NK-92 (cell line): ENCODE data around the gene CAMK1D.
"Not testable (repeated sequence)": the region's sequence is repeated elsewhere in the genome, so short reads cannot be mapped to it uniquely, and the experiment has no call there.

Experiments
- DNase-seq: peaks from one replicate; lab custom pipeline; 2025; ENCODE audit not compliant: unreplicated experiment; lab: John Stamatoyannopoulos, UW

Gene CAMK1D

DNA sequence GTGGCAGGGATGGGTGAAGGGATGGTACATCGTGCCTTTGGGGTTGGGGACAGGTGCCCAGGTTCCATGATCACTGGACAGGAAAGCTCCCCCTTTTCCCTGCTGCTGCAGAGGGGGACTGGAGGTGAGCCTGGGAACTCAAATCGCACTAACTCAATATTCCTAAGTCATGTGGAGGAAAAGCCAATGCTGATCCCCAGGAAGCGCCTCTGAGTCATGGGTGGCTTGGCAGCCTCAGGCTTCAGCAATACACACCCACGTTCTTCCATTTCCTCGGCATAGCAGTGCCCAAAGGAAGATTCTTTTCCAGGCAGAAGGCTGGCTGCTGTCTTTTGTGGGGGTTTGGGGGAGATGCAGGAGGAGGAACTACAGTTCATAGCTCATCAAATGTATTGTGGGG lies 486.4 kb downstream of the CAMK1D start:
- DNase-seq, result no peak

DNA sequence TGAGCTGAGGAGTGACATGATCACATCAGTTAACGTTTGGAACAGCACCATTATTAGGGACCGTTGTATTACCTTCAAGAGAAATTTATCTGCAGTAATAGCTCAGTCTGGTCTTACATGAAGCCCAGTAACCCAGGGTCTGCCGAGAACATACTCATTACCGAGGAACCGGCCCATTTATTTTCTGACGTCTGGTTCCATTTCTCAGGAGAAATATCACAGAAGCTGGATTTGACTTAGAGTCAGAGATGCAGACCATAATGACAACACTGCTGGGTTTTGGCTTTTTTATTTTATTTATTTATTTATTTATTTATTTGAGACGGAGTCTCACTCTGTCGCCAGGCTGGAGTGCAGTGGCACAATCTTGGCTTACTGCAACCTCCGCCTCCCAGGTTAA lies 489.0 kb downstream of the CAMK1D start:
- DNase-seq, result no peak

DNA sequence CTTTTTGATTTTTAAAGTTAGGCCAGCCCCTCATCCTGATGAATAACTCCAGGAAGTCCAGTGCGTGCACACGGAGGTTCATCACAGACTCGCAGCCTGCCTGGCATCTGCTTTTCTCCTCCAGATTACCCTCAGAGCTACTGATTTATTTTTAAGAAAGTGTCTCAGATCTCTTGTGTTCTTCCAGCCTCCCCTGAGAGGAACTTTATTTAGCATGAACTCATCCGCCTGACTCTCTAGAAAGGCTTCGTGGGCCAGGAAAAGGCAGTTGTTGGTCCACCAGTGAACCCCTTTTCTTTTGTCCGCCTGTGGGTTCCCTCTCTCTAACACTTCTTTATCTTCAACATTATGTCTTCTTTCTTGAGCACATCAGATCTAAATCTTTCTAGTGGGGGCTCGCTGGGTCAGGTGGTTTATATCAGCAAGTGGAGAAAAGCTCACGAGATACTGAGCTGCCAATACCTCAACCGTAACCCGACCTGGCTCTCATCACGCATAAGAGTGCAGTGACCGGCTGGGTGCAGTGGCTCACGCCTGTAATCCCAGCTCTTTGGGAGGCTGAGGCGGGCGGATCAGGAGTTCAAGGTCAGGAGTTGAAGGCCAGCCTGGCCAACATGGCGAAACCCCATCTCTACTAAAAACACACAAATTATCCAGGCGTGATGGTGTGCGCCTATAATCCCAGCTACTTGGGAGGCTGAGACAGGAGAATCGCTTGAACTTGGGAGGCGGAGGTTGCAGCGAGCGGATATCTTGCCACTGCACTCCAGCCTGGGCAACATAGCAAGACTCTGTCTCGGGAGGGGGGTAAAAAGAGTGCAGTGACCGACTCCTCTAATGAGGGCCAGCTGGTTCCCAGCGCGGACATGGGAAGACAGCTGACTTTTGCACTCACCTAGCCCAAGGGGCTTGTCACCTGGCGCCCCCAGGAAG lies 489.9 kb downstream of the CAMK1D start:
- no peak for DNase-seq

DNA sequence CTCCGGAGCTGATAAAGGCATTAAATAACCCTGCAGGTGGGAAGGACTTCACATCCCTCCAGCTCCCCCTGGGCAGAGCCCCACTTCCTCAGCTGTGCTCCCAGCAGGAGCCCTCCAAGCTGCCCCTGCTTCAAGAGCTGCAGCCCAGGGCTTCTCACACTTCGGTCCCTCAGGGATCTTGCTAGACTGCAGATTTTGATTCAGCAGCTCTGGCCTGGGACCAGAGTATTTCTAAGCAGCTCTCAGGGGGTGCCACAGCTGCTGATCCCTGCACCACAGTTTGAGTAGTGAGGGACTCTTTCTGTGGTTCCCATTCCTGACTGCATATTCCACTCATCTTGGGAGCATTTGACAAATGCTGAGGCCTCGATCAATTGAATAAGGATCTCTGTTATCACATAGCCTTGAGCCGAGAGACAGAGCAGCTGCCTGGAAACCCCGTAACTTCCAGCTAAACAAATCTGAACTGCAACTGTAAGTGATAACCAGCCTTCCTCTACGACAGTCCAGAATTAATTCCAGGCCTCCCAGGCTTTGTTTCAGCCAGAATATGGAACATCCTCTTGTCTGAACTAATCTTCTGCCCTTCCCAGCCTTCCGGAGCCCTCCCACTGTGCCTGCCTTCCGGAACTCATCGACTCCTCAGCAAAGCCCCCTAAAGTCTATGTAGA lies 490.7 kb downstream of the CAMK1D start:
- DNase-seq, result no peak

DNA sequence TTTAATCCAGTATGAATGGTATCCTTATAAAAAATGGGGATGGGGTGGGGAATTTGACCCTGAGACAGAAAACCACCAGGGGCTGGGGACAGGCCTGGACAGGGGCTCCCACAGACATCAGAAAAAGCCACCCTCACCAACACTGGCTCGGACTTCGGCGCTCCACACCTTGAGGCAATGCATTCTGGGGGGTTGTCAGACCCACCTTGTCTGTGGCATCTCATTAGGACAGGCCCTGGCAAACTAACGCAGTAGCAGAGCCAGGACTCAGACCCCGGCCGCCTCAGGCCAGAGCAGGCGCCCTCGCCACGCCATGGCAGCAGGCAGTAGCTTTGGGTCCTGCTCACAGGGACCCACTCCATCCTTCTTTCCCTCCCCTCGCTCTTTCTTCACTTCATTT lies 492.1 kb downstream of the CAMK1D start:
- DNase-seq, result no peak

DNA sequence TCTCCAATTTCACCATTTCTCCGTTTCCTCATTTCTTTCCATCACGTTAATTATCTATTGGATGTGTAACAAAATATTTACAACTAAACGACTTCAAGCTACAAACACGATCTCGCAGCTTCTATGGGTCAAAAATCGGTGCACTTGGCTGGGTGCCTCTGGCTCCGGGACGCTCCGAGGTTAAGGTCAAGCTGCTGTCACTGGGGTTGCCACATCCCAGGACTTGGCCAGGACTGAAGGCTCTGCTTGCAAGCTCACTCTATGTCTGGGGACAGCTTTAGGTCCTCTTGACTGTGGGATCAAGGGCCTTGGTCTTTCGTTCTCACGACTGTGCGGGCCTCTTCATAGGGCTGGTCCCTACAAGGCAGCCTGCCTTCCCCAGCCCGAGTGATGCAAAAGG lies 492.5 kb downstream of the CAMK1D start:
- DNase-seq, result no peak

DNA sequence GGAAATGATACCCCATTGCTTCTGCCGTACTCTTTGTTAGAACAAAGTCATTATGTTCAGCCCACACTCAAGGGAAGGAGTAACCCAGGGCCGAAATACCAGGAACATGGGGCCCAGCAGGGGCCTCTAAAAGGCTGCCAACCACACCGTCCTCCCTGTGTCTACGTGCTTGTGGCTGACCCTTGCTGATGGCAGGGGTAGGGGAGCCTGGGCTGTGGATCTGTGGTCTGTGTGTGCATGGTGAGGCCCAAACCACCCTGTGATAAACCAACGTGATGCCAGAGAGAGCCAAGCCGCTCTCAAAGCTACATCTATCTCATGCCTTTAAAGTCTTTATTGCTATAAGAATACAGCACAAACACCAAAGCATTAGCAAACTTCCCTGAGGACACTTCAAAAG lies 493.0 kb downstream of the CAMK1D start:
- no peak for DNase-seq

DNA sequence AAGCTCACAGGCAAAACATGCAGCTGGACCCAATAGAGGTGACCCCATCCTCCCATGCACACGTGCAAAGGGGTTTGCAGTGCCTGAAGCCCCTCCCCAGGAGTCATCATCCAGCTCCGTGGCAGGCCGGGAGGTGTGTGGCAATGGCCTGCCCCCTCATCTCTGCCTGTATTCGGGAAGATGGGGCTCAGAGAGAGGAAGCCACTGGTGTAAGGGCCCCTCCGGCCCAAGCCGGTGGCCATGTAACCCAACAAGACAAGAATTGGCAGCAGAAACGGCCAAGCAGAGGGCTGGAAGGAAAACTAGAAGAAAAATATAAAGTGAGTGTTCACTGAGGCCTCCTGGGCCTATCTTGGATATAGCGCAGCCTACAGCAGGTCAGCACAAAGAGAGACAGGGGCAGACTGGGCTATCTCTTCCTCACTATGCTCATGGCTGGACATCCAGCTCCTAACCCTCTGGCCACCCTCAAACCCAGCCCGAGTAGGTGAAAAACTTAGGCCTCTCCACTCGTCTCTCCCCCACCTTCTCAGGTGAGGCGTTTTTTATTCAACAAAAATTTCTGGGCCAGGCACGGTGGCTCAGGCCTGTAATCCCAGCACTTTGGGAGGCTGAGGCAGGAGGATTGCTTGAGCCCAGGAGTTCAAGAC lies 494.1 kb downstream of the CAMK1D start:
- DNase-seq, result no peak

DNA sequence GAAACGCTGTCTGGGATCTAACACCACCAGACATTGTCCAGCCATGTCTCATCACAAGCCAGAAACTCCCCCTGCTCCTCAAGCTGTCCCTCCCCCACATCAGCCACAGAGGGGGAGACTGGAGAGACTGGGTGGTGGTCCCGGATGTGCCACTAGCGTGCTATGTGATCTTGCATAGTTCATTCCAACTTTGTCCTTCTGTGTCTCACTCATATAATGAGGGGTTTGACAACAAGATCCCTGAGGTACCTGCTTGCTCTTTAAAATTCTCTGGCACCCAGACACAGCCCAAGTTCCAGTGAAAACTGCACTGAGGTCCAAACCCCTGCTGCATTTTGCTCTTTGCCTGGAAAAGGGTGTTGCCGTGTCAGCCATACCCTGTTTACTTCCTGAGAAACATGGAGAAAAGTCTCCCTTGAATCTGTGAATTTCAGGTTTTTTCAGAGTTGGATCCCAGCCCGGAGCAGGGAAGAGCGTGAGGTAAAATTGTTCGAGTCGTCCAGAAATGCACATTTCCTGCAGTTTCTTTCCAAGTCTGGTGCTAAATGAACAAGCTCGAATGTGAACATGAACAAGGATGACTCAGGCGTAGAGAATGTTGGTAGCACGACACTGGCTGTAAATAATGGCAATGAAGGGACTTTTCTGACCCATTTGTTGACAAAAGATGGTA lies 495.6 kb downstream of the CAMK1D start:
- no peak for DNase-seq

DNA sequence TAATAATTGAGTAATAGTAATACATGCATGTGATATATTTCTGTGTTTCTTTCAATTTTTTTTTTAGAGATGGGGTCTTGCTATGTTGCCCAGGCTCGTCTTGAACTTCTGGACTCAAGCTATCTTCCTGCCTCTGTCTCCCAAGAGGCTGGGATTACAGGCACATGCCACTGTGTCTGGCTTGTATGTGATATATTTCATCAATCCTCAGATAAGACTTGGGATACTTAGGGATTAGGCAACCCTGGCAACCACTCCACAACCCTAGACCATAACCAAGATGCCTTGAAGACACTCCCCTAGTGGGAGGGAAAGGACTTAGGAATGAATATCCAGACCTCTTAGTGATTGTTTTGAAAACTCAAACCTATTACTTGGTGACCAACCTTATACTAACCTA lies 497.4 kb downstream of the CAMK1D start:
- no peak for DNase-seq

DNA sequence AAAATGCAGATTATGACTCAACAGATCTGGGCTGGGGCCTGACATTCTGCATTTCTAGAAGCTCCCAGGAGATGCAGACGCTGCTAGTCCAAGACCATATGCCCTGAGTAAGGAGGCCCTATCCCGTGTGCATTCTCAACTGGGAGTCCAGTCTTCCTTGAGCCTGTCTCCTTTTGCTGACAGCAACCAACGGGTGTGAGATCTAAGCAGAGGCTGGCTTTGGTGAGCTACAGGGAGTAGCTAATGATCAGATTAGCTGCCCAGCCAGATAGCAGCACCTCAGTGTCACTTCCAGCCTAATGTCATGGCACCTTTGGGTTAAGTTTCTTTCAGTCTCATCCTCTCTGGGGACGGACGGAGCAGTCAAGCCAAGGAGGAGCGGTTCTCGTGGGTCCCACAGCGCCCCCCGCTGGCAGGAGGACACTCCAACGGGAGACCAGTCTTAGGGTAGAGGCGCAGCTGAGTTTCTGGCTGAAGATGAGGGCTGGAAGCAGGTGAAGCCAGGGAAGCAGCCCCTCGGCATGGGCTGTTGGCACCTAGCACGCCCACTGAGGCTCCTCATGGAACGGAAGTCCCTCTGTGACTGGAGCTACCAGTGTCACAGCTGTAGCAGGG lies 498.1 kb downstream of the CAMK1D start:
- no peak for DNase-seq

DNA sequence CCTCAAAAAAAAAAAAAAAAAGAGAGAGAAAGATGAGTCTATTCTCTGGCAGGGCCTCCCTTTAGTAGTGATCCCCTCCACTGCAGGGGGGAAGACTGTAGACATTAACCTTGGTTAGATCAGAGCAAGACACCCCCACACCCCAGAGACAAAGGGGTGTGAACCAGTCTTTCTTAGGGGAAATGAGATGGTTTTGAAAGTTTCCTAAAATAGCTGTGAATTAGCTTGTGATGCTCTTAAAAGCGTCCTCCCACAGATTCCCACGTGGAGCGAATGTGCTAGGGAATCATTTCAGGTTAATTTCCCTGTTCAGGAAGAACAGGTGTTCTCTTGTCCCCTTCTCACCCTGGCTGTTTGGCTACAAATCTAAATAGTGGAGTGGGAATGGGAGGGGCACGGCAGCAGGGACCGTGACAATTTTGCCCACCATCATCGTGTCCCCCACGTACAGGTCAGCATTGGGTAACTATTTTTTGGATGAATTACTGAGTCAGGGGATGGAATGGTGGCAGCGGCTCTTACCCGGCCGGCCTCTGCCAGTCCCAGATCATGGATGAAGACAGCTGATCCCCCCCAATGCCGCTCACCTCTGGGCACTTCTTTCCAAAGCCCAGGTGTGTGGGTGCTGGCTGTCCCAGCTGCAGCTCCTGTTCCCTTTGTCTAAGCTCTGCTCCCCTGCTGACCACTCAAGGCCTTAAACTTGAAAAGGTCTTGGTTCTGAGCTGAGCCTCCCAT lies 499.3 kb downstream of the CAMK1D start:
- no peak for DNase-seq

DNA sequence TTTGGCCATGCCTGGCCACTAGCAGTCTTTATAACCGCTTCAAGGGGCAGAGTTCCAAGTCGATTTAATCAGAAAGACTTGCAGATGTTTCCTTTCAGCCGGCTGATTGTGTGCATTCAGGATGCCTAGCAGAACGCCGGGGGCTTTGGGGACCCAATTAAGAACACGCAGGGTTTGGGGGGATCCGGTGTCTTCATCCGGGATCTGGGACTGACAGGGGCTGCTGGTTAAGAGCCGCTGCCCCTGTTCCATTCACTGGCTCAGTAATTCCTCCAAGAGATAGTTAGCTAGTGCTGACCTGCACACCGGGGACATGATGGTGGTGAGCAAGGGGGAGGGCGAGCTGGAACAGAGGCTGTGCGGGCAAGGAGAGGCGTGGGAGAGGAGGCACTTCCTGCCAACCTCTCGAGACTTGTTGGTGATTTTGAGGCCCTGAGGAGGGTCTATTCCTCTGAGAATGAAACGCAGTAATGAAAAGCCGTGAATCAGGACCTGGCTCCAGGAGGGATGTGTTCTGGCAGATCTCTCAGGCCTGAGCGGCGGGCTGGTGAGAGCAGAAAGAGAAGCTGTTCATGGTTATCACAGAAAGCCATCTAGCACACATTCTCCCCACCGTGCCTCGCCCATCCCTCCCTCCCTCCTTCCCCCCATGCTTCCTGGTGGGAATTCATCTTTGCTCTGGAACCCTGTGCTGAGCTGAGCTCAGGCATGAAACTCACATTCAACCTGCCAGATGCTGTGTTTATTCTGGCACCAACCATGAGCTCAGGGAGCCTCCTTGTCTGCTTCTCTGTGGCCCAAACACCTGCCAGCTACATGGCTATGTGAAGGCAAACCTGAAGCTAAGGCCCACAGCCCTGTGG lies 500.2 kb downstream of the CAMK1D start:
- no peak for DNase-seq

DNA sequence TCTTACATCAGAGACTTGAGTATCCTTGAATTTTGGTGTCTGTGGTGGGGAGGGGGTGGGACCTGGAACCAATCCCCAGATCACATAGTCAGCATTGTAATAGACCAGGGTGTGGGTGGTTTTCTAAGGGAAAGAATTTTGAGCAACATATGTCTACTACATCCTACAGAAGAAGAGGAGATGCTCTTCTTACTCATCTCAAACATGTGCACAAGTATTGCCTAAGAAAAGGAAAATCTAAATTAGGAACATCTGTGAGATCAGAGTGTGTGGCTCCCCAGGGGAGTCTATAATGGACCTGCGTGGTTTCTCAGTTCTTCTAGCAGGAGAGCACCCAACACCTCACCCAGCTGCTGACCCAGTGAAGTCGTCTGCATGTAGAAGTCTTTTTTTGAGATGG lies 503.3 kb downstream of the CAMK1D start:
- no peak for DNase-seq

DNA sequence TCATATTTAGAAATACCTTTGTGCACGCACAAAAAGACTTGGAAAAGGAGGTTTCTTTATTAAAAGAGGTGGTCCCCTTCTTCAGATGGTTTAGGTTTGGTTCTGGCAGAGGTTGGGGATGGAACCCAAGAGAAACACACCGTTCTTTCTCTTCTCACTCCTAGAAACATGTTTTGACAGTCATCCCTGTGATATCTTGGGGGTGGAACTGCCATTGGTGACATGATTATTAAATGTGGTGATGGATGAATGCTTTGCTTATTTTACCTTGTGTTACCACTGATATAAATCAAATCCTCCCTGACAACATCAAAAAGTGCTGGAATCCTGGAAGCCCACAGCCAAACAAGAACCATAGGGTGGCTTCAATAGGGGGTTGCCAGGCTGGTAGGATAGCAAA lies 505.6 kb downstream of the CAMK1D start:
- DNase-seq, result no peak

DNA sequence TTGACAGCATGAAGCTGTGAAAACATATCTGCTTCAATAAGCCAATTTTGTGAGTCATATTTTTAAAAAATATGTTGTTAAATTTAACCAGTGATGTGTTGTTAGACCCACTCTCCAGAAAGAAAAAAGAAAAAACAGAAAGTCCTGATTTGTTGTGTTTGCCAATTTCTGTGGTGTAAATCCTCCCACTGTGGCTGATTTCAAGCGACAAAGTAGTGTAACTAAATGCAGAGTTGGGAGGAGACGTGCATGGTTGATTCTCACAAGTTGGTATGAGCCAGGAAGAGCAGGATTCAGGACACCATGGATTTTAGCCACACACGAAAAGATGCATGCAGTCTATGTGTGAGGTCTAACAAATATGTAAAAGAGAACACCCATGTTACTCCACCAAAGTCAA lies 513.1 kb downstream of the CAMK1D start:
- no peak for DNase-seq

DNA sequence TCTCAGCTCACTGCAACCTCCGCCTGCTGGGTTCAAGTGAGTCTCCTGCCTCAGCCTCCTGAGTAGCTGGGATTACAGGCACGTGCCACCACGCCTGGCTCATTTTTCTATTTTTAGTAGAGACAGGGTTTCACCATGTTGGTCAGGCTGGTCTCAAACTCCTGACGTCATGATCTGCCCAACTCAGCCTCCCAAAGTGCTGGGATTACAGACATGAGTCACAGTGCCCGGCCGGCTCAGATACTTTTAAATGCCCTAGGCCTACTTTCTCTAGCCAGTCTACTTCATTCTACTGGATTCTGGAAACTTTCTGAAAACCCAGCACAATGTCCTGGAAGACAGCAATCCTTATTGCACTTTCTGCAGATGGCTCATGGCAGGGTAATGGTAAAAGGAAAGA lies 516.2 kb downstream of the CAMK1D start:
- not testable (repeated sequence) for DNase-seq

DNA sequence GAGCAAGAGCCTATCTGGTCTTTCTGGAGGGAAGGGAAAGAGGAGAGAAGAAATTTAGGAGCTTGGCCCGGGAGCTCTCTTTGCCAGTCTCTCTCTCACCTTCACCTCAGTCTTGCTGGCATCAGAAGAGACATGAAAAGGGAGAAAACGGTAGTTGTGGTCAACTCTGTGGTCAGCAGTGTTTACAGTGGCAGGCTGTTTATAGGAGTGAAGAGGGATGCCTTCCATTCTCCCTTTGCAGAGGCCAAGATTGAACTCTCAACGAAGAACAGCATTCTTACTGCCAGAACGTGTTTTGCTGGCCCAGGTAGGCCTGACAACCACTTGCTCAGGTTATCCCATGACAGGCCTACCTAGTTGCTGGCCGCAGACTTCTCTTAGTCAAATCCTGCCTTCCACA lies 518.9 kb downstream of the CAMK1D start:
- no peak for DNase-seq

DNA sequence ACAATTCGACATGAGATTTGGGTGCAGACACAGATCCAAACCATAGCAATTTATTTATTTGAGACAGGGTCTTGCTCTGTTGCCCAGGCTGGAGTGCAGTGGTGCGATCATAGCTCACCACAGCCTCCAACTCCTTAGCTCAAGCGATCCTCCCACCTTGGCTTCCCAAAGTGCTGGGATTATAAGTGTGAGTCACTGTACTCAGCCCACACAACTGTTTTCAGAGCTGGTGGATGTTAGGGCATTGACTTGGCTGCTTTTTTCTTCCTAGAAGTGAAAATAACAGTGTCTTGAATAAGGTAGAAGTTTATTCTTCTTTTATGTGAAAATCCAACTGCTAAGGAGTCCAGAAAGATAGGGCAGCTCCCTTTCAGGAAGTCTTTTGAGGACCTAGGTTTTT lies 520.1 kb downstream of the CAMK1D start:
- no peak for DNase-seq
